Upper lobe of left lung (tissue), 4 donors: ENCODE results near the gene EIF4G2.

Experiments used
- EP300 ChIP-seq, 4 donors: sonication (generic); formaldehyde crosslinking; IDR thresholded peaks; one replicate each; pipeline ENCODE4 v1.5.1; 2017; ENCODE audit warnings: antibody characterized with exemption in 4 of 4, control low read depth in 2 of 4
- POLR2A ChIP-seq, 4 donors: fragments of 450-650 bp; IDR thresholded peaks; one replicate each; pipeline ENCODE4 v1.5.1; 2016 to 2017; ENCODE audit warnings: antibody characterized with exemption in 4 of 4, mild to moderate bottlenecking in 2 of 4
- POLR2AphosphoS5 ChIP-seq, 2 donors: sonication (generic); formaldehyde crosslinking; IDR thresholded peaks; one replicate each; pipeline ENCODE4 v1.5.1; 2017; ENCODE audit warnings: antibody characterized with exemption in 2 of 2
- TF ChIP-seq, protein P1 (sequence below), 6 experiments: fragments of 450-650 bp in 4 of 6; fragments of 200-600 bp in 2 of 6; sonication (generic) in 2 of 6; IDR thresholded peaks; one replicate each; pipeline ENCODE4 v1.5.1; 2016 to 2019; ENCODE audit warnings: antibody characterized with exemption in 6 of 6

DNA sequence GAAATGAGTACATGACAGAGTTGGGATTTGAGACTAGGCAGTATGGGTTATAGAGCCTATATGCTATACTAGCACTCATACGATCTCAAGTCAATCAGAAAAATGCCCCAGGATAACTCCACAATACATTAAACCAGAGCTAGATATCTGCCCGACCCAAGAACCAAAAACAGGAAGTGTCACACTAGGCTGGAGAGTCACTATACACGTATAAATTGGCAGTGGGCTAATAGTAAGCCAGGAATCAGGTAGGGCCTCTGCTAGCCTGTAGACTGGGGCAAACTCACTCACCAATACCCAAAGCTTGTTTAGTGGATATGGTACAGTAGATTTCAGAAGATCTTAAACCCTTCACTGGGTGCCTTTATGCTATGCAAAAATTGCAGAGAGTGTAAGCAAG, 16.2 kb upstream of the EIF4G2 start:
- TF ChIP-seq POLR2A (IDR thresholded peaks at IDR 0.05) (no peak), POLR2AphosphoS5 (IDR thresholded peaks at IDR 0.05) (no peak), EP300 (IDR thresholded peaks at IDR 0.05) (no peak)
- TF ChIP-seq, protein P1, sequence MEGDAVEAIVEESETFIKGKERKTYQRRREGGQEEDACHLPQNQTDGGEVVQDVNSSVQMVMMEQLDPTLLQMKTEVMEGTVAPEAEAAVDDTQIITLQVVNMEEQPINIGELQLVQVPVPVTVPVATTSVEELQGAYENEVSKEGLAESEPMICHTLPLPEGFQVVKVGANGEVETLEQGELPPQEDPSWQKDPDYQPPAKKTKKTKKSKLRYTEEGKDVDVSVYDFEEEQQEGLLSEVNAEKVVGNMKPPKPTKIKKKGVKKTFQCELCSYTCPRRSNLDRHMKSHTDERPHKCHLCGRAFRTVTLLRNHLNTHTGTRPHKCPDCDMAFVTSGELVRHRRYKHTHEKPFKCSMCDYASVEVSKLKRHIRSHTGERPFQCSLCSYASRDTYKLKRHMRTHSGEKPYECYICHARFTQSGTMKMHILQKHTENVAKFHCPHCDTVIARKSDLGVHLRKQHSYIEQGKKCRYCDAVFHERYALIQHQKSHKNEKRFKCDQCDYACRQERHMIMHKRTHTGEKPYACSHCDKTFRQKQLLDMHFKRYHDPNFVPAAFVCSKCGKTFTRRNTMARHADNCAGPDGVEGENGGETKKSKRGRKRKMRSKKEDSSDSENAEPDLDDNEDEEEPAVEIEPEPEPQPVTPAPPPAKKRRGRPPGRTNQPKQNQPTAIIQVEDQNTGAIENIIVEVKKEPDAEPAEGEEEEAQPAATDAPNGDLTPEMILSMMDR (IDR thresholded peaks at IDR 0.05): no peak
